Measurements from ENCODE around the gene ZNF678. TPM values are rescaled to one million over a fixed set of nuclear protein-coding genes. Genes with fewer than 3 reads are reported as not detected.
A peak's percentile ranks its signal among the peaks of the same experiment; 100 is the strongest.

The ZNF678 gene
- total and polyA plus RNA-seq, 2 donors (not counting 1 experiment from before 2014, with no cell fraction given): 2.2 to 7.3 TPM

- no peaks in the 10 kb centered on the region for H3K4me1 ChIP-seq (ENCODE audit: control insufficient read depth, extremely low read depth, insufficient read depth, low read length)
- no peak overlapping the region for H2AFZ ChIP-seq (ENCODE audit: low read length)
- H3K36me3 ChIP-seq (ENCODE audit: control insufficient read depth, insufficient read depth, low read length): no peaks in the 10 kb centered on the region
- H3K9me3 ChIP-seq (ENCODE audit: control insufficient read depth, insufficient read depth, low read depth, low read length): no peaks in the 10 kb centered on the region
- no peaks in the 10 kb centered on the region for H3K27me3 ChIP-seq (ENCODE audit: control insufficient read depth, insufficient read depth, low read length)
- TF ChIP-seq EZH2 (IDR thresholded peaks at IDR 0.05; ENCODE audit: low read length, missing control alignments) (peak; percentile 39), CTCF (conservative IDR thresholded peaks at IDR 0.05 in 1 of 2, IDR thresholded peaks at IDR 0.05 in 1 of 2; ENCODE audit: low read depth in 1 of 2, low read length in 2 of 2) (no peak)
- no peaks in the 10 kb centered on the region for H4K20me1 ChIP-seq (ENCODE audit: control insufficient read depth, extremely low read depth, insufficient read depth, low read length)
- no peak overlapping the region for H3K9ac ChIP-seq (ENCODE audit: insufficient read depth, low read length)
- H3K27ac ChIP-seq (ENCODE audit: insufficient read depth, low read length): no peak overlapping the region
- H3K4me2 ChIP-seq (ENCODE audit: extremely low read depth, insufficient read depth, low read length): no peak overlapping the region
- H3K79me2 ChIP-seq (ENCODE audit: control insufficient read depth, insufficient read depth, low read length): peaks cover 2% of the 10 kb centered on the region
- no peak for DNase-seq (ENCODE audit: low read depth in 2 of 2)
- H3K4me3 ChIP-seq (replicated peaks in 1 of 4; ENCODE audit: control extremely low read depth in 1 of 4, insufficient read depth in 1 of 4, low read depth in 3 of 4, low read length in 4 of 4): no peak overlapping the region
These were observed 3.9 kb upstream of the ZNF678 start for GRCh38 chr1:227559499-227559898.

DNA sequence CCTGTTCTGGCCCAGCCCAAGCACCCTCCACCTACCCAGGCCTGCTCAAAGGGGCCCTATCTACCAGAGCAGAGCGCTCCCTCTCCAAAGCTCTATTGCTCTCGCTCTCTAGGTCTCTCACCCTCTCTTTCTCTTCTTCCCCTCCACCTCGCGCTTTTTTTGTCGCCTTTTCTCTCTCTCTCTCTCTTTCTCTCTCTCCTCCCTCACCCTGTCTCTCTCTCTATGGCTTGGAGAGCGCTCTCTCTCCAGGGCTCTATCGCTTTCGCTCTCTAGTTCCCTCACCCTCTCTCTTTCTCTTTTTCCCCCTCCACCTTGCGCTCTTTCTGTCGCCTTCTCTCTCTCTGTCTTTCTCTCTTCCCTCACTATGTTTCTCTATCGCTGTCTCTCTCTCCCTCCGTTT is 3.4 kb upstream of the ZNF678 start:
- H4K20me1 ChIP-seq (ENCODE audit: control insufficient read depth, extremely low read depth, insufficient read depth, low read length): no peaks in the 10 kb centered on the region
- H3K27ac ChIP-seq (ENCODE audit: insufficient read depth, low read length): no peak overlapping the region
- no peak for TF ChIP-seq EZH2 (IDR thresholded peaks at IDR 0.05; ENCODE audit: low read length, missing control alignments)
- no peak for TF ChIP-seq CTCF (conservative IDR thresholded peaks at IDR 0.05 in 1 of 2, IDR thresholded peaks at IDR 0.05 in 1 of 2; ENCODE audit: low read depth in 1 of 2, low read length in 2 of 2)
- H3K27me3 ChIP-seq (ENCODE audit: control insufficient read depth, insufficient read depth, low read length): no peaks in the 10 kb centered on the region
- H2AFZ ChIP-seq (ENCODE audit: low read length): no peak overlapping the region
- no peaks in the 10 kb centered on the region for H3K4me1 ChIP-seq (ENCODE audit: control insufficient read depth, extremely low read depth, insufficient read depth, low read length)
- H3K4me3 ChIP-seq (replicated peaks in 1 of 4; ENCODE audit: control extremely low read depth in 1 of 4, insufficient read depth in 1 of 4, low read depth in 3 of 4, low read length in 4 of 4): no peak overlapping the region
- H3K9ac ChIP-seq (ENCODE audit: insufficient read depth, low read length): no peak overlapping the region
- no peaks in the 10 kb centered on the region for H3K9me3 ChIP-seq (ENCODE audit: control insufficient read depth, insufficient read depth, low read depth, low read length)
- no peaks in the 10 kb centered on the region for H3K36me3 ChIP-seq (ENCODE audit: control insufficient read depth, insufficient read depth, low read length)
- H3K4me2 ChIP-seq (ENCODE audit: extremely low read depth, insufficient read depth, low read length): no peak overlapping the region
- DNase-seq (ENCODE audit: low read depth in 2 of 2): no peak
- peaks cover 2% of the 10 kb centered on the region for H3K79me2 ChIP-seq (ENCODE audit: control insufficient read depth, insufficient read depth, low read length)

- Histone ChIP-seq H3K9me3 (ENCODE audit: control insufficient read depth, insufficient read depth, low read depth, low read length) (no peaks in the 10 kb centered on the region), H3K79me2 (ENCODE audit: control insufficient read depth, insufficient read depth, low read length) (peaks cover 2% of the 10 kb centered on the region), H3K27ac (ENCODE audit: insufficient read depth, low read length) (no peak overlapping the region), H3K4me2 (ENCODE audit: extremely low read depth, insufficient read depth, low read length) (no peak overlapping the region), H3K27me3 (ENCODE audit: control insufficient read depth, insufficient read depth, low read length) (no peaks in the 10 kb centered on the region), H3K36me3 (ENCODE audit: control insufficient read depth, insufficient read depth, low read length) (no peaks in the 10 kb centered on the region), H3K9ac (ENCODE audit: insufficient read depth, low read length) (no peak overlapping the region), H2AFZ (ENCODE audit: low read length) (no peak overlapping the region), H4K20me1 (ENCODE audit: control insufficient read depth, extremely low read depth, insufficient read depth, low read length) (no peaks in the 10 kb centered on the region), H3K4me1 (ENCODE audit: control insufficient read depth, extremely low read depth, insufficient read depth, low read length) (no peaks in the 10 kb centered on the region), H3K4me3 (replicated peaks in 1 of 4; ENCODE audit: control extremely low read depth in 1 of 4, insufficient read depth in 1 of 4, low read depth in 3 of 4, low read length in 4 of 4) (no peak overlapping the region)
- TF ChIP-seq EZH2 (IDR thresholded peaks at IDR 0.05; ENCODE audit: low read length, missing control alignments): no peak
- no peak for TF ChIP-seq CTCF (conservative IDR thresholded peaks at IDR 0.05 in 1 of 2, IDR thresholded peaks at IDR 0.05 in 1 of 2; ENCODE audit: low read depth in 1 of 2, low read length in 2 of 2)
- DNase-seq (ENCODE audit: low read depth in 2 of 2): no peak
These were observed 2.8 kb upstream of the ZNF678 start for GRCh38 chr1:227560393-227561173.
